GM12892 (cell line): ENCODE results near the gene SLC17A1.
"Not testable (repeated sequence)": the region's sequence is repeated elsewhere in the genome, so short reads cannot be mapped to it uniquely, and the experiment has no call there.

Source experiments
- DNase-seq: peaks from one replicate; pipeline ENCODE4 v3.0.0; 2011; ENCODE audit not compliant: insufficient read length
- FAIRE-seq: peaks from 2 replicates; lab custom pipeline; 2011; peaks lifted over from hg19 to GRCh38; lab: Jason Lieb, UNC
- POLR2A ChIP-seq: IDR thresholded peaks from 2 replicates; pipeline ENCODE4 v1.6.1; 2011; ENCODE audit warnings: low read depth, low read length, control low read depth
- POLR2AphosphoS5 ChIP-seq: IDR thresholded peaks from 2 replicates; pipeline ENCODE4 v1.6.1; 2011; ENCODE audit warnings: low read depth, low read length, control low read depth
- TAF1 ChIP-seq: IDR thresholded peaks from 2 replicates; pipeline ENCODE4 v1.6.1; 2011; ENCODE audit warnings: low read depth, mild to moderate bottlenecking, control low read depth, low read length, borderline replicate concordance

The SLC17A1 gene

DNA sequence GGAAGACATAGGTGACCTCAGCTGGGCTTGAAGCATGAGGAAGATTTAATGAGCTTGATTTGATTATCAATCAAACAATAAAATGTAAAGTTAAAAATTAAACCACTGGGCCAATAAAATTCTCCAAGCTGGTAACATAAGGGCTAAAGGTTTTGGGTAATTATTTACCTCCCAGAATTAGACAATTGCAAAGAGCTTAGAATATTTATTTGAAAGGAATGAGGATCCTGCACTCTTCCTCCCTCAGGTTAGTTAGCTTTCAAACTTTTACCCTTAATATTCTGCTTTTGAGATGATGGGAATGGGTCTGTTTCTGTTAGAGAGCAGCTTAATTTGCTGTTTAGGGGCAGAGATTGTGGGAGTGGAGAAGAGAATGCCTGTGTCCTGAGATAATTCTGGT, 77.3 kb downstream of the SLC17A1 start, which contains the start of gene SLC17A4:
SLC17A4 (plus strand) TSS at position 208 of the 400 bp plus-strand sequence. CDS start 7,221 bp downstream, outside the sequence.
- FAIRE-seq: no peak
- no peak for DNase-seq
- no peak for TF ChIP-seq POLR2AphosphoS5
- no peak for TF ChIP-seq TAF1
- no peak for TF ChIP-seq POLR2A

DNA sequence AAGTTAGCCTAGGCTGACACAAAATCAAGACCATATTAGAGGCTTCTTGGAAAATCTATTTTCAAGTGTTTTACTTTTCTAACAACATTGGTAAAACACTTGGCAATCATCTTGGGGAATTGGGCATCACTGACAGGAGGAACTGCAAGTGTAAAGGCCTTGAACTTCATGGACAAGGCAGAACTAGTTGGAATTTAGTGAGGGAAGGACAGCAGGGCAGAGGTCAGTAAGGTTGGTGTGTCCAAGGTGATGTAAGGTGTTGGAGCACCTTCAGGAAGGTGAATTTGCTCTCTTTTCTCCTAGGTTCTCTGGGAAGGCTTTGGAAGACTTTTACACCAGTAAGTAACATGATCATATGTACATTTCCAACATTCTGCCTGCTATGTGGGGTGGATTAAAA, 78.8 kb downstream of the SLC17A1 start:
- FAIRE-seq (no peak), DNase-seq (no peak)
- TF ChIP-seq POLR2A (no peak), POLR2AphosphoS5 (no peak), TAF1 (no peak)

DNA sequence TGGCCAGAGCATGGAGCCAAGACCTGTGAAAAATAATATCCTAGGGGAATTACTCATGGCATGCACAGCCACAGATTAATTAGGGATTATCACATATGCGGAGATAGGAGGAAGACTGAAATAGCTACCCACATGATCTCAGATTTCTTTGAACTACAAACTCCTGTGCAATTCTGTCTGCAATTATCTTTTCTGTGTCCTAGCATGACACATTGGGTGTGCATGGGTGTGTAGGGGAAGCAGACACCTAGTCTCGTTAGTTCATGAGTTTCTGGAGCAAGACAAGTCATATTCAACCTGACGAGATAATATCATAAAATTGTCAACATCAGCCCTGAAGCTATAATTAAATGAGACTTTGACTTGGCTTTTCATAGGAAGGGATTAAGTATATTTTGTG, 80.9 kb downstream of the SLC17A1 start:
- DNase-seq (no peak), FAIRE-seq (no peak)
- TF ChIP-seq TAF1 (no peak), POLR2A (no peak), POLR2AphosphoS5 (no peak)

DNA sequence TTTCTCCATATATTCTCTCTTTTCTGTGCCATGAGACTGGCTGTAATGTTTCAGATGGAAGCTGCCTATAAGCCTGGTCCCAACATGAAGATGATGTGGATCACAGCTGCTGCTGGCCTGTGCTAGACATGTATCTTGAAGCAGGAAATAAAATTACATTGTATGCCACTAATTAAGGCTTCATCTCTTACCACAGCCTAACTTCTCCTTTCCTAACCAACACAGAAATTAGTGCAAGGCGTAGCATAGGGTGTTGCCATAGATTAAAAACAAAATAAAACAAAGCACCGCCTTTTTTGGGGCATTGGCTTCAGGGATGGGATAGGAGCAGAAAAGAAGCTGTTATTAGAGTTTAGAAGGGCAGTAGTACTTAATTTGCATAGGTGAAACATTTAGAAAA, 82.0 kb downstream of the SLC17A1 start:
- no peak for TF ChIP-seq POLR2AphosphoS5
- TF ChIP-seq POLR2A: no peak
- no peak for TF ChIP-seq TAF1
- DNase-seq (no peak), FAIRE-seq (no peak)

DNA sequence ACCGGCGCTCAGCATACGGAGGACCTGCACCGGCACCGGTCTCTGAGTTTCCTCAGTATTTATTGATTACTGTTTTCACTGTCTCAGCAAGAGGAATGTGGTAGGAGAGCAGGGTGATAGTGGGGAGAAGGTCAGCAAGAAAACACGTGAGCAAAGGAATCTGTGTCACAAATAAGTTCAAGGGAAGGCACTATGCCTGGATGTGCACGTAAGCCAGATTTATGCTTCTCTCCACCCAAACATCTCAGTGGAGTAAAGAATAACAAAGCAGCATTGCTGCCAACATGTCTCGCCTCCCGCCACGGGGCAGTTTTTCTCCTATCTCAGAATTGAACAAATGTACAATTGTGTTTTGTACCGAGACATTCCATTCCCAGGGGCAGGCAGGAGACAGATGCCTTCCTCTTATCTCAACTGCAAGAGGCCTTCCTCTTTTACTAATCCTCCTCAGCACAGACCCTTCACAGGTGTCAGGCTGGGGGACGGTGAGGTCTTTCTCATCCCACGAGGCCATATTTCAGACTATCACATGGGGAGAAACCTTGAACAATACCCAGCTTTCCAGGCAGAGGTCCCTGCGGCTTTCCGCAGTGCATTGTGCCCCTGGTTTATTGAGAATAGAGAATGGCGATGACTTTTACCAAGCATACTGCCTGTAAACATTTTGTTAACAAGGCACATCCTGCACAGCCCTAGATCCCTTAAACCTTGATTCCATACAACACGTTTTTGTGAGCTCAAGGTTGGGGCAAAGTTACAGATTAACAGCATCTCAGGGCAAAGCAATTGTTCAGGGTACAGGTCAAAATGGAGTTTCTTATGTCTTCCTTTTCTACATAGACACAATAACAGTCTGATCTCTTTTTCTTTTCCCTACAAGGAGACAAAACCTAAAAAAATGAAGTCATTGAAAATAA, 83.0 kb downstream of the SLC17A1 start:
- FAIRE-seq: not testable (repeated sequence)

DNA sequence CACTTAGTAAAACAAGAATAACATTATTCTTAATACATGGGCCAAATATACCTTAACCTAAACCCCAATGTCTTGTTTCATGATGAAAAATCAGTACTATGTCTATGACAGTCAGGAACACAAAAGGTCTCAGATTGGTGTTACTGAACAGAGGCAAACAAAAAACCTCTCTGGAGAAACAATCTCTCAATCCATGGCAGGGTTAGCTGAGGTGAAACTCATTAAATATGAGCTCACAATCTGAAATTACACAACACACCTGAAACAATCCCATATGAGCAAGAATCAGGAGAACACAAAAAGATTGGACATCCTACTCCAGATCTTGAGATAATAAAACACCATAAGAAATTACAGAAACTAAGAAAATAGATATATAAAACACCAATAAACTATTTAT, 83.8 kb downstream of the SLC17A1 start:
- DNase-seq (no peak), FAIRE-seq (no peak)
- TF ChIP-seq POLR2AphosphoS5 (no peak), POLR2A (no peak), TAF1 (no peak)

More for the DNA sequence above, 83.0 kb downstream of the SLC17A1 start:
- DNase-seq: not testable (repeated sequence)

DNA sequence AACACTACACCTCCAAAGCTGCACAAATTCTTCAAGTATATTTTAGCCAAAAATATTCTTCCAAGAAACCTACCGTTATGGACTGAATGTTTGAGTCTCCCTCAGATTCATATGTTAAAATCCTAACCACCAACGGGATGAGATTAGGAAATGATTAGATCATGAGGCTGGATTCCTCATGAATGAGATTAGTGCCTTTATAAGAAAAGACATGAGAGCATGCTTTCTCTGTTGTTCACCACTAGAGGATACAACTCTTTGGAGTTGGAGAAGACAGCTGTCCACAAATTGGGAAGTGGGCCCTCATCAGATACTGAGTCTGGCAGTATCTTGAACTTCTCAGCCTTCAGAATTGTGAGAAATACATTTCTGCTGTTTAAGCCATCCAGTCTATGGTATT, 84.4 kb downstream of the SLC17A1 start:
- no peak for DNase-seq
- no peak for FAIRE-seq
- TF ChIP-seq TAF1 (no peak), POLR2A (no peak), POLR2AphosphoS5 (no peak)

DNA sequence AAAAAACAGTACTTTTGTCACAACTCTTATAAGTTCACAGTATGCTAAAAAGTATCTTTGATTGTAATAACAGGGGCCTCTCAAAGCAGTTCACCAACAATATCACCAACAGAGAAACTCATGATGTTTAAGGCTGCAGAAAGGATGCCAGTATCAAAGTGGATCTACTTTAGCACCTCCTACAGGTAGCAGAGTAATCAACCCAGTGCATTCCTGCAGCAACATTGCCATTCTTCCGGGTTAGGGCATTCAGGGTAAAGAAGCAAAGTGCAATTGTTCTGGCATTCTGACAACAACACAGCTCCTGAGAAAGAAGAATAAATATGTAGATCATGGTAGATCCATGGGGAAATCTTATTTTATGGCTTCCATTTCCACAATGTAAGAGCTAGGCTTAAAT, 84.9 kb downstream of the SLC17A1 start:
- FAIRE-seq: no peak
- TF ChIP-seq POLR2AphosphoS5 (no peak), TAF1 (no peak), POLR2A (no peak)
- DNase-seq: no peak

DNA sequence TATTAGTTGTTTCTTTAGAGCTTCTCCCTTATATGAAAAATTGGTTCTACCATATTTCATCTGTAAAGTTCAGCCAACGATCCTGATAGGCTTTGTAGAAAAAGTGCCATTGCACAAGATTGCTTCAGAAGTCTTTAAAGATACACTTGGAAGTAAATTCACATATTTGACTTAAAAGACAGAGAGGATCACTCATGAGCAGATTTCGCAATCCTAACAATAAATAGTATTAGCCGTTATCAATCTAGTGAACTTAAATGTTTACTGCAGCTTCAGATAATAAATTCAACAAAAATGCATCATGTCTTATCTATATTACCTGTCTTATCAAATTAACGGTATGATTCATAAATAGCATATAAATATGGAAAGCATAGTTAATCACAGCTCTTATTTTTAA, 86.0 kb downstream of the SLC17A1 start:
- no peak for FAIRE-seq
- TF ChIP-seq TAF1 (no peak), POLR2AphosphoS5 (no peak)
- DNase-seq: no peak

DNA sequence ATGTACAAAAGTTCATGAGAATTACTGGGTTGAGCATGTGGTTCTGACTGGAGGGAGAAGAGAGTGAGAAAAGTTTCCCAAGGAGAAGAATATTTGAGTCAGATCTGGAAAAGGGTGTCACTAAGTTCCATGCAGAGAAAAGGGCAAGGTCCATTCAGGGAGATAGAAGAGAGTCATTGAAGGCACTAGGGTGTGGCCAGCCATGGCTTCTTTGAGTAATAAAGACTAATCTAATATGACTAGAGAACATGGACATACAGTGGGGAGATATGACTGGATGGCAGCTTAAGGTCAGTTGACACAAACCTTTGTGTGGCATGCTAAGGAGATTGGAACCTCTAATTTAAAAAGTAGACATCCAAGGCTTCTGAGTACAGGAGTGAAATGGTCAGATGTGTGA, 88.0 kb downstream of the SLC17A1 start:
- DNase-seq (no peak), FAIRE-seq (no peak)
- TF ChIP-seq POLR2AphosphoS5 (no peak), POLR2A (no peak), TAF1 (no peak)

DNA sequence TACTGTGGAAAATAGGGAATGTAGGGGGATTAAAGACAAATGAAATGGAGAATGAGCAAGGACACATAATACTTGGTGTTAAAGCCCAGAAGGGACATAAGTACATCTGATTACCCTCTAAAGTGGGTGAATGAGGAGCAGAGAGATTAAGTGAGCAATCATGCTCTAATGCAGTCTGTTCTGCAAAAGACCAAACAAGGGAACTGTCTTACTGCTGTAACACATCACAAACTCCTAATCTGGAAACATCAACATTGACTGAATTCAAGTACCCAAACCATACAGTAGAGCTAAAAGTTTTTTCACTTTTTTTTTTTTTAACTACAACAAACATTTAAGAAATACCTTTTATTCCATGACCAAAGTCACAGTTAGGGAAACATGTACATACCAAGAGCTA, 96.6 kb downstream of the SLC17A1 start:
- FAIRE-seq: no peak
- TF ChIP-seq POLR2AphosphoS5: no peak
- no peak for TF ChIP-seq TAF1
- no peak for TF ChIP-seq POLR2A
- DNase-seq: no peak
